Transverse colon (tissue), 4 donors: ENCODE measurements around the gene PIK3AP1.

Experiments used
- EP300 ChIP-seq: sonication (generic); formaldehyde crosslinking; IDR thresholded peaks from one replicate; pipeline ENCODE4 v1.6.1; 2017; ENCODE audit warnings: antibody characterized with exemption, low read depth
- POLR2AphosphoS5 ChIP-seq, 3 donors: sonication (generic); formaldehyde crosslinking; IDR thresholded peaks; one replicate each; pipeline ENCODE4 v1.6.1; 2016; ENCODE audit warnings: antibody characterized with exemption in 3 of 3
- TF ChIP-seq, protein P1 (sequence below), 5 experiments: fragments of 200-600 bp in 3 of 5; fragments of 450-650 bp in 2 of 5; sonication (generic) in 3 of 5; IDR thresholded peaks; 1 replicate in 2 of 5; 2 replicates in 3 of 5; pipeline ENCODE4 v1.5.1; 2016 to 2017; ENCODE audit warnings: antibody characterized with exemption in 5 of 5, inconsistent platforms in 3 of 5, mild to moderate bottlenecking in 2 of 5, moderate library complexity in 1 of 5

DNA sequence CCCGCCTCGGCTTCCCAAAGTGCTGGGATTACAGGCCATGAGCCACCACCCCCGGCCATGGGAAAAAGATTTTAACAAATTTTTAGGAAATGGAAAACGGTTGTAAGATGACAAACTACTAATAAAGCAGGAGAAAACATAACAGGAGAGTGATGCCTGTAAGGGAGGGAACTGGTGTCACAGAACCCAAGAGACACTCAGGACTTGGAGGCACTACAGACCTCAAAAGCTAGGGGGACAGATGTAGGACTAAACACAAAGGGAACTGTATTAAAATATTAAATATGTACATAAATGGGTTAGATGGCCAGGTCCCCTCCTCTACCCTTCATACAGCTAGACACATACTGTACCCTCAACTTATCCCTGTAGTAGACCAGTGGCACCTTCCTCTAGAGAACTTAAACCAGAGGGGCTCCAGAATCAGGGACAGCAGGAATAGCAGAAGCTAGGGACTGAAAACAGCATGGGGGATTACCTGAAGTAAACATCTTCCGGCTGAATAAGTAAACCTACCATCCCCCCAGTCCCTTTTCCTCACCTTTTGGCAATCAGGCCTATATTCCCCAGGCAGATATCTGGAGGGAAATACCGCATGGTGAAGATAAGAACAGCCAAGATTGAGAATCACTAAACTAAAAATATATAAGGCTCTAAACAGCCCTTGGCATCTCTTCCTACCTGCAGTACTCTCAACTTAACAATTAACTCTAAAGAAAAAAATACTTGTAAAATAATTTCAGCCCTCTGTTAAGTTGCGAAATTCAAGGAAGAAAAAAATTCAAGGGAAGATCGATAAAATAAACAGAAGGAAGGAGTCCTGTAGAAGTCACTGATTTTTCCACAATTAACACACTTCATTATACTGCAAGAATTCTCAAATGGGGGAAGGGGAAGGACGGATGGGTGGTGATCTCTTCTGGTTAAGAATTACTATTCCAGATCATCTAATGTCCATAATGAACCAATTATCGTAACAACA, 149.0 kb downstream of the PIK3AP1 start:
- TF ChIP-seq EP300, result no peak
- TF ChIP-seq POLR2AphosphoS5 (IDR thresholded peaks at IDR 0.05), result no peak
- TF ChIP-seq, protein P1, sequence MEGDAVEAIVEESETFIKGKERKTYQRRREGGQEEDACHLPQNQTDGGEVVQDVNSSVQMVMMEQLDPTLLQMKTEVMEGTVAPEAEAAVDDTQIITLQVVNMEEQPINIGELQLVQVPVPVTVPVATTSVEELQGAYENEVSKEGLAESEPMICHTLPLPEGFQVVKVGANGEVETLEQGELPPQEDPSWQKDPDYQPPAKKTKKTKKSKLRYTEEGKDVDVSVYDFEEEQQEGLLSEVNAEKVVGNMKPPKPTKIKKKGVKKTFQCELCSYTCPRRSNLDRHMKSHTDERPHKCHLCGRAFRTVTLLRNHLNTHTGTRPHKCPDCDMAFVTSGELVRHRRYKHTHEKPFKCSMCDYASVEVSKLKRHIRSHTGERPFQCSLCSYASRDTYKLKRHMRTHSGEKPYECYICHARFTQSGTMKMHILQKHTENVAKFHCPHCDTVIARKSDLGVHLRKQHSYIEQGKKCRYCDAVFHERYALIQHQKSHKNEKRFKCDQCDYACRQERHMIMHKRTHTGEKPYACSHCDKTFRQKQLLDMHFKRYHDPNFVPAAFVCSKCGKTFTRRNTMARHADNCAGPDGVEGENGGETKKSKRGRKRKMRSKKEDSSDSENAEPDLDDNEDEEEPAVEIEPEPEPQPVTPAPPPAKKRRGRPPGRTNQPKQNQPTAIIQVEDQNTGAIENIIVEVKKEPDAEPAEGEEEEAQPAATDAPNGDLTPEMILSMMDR (IDR thresholded peaks at IDR 0.05), result no peak
